ENCODE data around the gene PRAME. TPM values are rescaled to one million over a fixed set of nuclear protein-coding genes. Genes with fewer than 3 reads are reported as not detected.
A peak's percentile ranks its signal among the peaks of the same experiment; 100 is the strongest.
"Not testable (repeated sequence)": the region's sequence is repeated elsewhere in the genome, so short reads cannot be mapped to it uniquely, and the experiment has no call there.

PRAME gene
- total RNA-seq, 1 experiment from 2014 or later, result 11.7 TPM

DNA sequence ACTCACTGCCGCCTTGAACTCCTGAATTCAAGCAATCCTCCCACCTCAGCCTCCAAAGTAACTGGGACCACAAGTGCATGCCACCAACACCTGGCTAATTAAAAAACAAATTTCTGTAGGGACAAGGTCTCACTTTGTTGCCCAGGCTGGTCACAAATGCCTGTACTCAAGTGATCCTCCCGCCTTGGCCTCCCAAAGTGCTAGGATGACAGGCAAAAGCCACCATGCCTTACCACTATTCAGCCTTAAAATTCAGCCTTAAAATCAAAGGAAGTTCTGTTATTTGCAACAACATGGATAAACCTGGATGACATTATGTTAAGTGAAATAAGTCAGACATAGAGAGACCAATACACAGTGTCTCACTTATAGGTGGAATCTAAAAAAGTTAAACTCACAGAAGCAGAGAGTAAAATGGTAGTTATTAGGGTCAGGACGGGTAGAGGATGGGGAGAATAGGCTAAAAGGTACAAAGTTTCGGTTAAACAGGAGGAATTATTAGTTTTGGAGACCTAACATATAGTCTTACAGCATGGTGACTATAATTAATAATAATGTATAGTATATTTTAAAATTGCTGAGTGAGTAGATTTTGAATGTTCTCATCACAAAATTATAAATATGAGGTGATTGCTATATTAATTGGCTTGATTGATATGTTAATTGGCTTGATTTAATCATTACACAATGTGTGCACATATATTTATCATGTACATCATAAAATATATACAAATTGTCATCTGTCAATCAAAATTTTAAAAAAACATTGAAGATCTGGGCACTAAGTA, 32.7 kb downstream of the PRAME start:
- DNase-seq (ENCODE audit: extremely low read depth, low read depth), result no peak

DNA sequence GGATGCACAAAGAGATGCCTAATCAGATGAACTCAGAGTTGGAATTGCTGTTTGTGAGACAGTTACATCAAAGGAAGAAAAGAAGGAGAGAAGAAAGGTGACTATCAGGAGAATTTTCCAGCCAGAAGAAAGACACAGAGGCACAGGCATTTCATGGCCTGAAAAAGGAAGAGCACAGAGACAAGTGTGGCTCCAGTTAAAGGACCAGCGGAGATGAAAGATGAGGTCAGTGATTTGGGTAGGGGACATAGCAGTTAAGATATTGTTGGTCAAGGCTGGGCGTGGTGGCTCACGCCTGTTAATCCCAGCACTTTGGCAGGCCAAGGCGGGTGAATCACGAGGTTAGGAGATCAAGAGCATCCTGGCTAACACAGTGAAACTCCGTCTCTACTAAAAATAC, 35.6 kb downstream of the PRAME start:
- no peak for DNase-seq (ENCODE audit: extremely low read depth, low read depth)

DNA sequence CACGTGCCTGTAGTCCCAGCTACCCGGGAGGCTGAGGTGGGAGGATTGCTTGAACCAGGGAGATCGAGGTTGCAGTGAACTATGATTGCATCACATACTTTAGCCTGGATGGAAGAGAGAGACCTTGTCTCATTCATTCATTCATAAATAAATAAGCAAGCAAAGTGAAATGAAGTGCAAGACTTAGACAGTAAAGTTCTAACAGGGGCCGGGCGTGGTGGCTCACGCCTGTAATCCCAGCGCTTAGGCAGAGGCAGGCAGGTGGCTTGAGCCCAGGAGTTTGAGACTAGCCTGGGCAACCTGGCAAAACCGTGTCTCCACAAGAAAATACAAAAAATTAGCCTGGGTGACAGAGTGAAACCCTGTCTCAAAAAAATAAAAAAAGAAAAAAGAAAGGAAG, 37.4 kb downstream of the PRAME start:
- DNase-seq (ENCODE audit: extremely low read depth, low read depth), result no peak

DNA sequence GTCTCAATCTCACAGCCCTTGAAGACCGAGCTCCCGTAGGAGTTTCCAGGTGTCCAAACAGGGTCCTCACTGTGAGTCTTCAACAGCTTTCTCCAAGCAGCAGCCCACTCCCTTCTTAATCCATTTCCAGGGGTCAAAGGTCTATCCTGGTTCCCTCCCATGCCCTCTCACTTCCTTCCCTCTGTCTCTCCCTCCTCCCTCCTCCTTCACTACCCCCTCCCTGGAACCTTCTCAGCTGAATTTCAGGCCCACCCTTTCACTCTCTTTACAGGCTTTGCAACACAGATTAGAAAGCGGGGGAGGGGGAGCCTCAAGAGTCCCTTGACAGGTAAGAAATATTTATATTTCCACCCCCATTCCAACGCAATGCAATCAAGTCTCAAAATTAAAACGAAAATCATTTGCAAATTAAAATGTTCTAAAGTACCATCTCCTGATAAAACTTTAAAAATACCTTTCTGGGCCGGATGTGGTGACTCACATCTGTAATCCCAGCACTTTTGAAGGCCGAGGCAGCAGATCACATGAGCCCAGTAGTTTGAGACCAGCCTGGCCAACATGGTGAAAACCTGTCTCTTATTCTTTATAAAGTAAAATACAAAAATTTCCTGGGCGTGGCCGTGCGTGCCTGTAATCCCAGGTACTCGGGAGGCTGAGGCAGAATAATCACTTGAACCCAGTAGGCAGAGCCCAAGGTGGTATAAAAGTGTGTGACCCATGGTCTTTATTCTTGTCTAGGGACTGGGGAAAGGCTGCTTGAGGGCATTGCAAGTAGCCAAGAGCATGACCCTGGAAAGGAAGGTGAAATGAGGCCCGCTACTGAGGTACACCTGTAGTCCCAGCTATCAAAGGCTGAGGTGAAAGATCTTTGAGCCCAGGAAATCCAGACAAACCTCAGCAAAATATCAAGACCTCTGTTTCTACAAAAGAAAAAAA, 38.1 kb downstream of the PRAME start:
- no peak for DNase-seq (ENCODE audit: extremely low read depth, low read depth)

DNA sequence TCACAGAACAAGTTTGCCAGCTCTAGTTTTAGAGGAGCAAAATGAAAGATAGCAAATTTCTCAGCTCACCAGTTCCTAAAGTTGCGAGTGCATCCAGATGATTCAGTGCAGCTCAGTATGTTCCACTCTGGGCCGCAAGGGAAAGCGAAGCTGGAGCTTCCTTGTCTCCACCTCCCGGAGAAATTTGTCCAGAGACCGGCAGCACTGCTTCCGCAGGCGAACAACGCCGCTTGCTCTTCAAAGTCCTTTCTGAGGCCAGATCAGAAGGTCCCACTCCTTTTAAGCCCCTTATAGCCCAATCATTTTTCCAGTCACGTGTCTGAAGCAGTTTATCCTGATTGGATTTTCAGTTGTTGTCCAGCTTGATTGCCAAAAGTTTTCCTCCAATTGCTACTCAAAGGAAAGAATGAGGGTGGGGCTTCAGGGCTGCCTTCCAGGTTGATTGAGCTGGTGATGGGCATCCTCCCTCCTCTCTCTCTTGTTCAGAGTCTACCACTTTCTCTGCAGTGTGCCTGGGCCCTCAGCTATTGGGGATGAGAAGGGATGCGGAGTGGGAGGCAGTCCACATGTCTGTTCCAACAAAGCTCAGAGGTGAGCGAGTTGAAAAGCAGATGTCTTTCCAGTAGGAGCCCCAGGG, 38.9 kb downstream of the PRAME start, which contains the start of gene ZNF280A:
Gene ZNF280A (minus strand): TSS at position 251 of the 637 bp plus-strand sequence. CDS start 4,640 bp downstream, outside the sequence.
- DNase-seq (ENCODE audit: extremely low read depth, low read depth), result peak; percentile 43

DNA sequence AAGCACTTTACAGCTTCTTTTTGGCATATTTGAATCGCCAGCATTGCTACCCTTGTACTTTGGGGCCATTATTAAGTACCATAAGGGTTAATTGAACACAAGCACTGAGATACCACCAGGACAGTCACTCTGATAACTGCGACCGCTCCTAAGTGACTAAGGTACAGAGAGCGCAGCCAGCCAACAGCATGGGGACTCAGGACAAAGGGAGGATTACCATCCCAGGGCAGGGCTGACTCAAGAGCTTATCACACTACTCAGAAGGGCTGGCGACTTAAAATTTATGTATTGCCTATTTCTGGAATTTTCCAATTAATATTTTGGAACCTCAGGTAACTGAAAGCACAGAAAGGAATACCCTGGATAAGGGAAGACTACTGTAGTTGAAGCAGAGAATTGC, 39.5 kb downstream of the PRAME start:
- no peak for DNase-seq (ENCODE audit: extremely low read depth, low read depth)

DNA sequence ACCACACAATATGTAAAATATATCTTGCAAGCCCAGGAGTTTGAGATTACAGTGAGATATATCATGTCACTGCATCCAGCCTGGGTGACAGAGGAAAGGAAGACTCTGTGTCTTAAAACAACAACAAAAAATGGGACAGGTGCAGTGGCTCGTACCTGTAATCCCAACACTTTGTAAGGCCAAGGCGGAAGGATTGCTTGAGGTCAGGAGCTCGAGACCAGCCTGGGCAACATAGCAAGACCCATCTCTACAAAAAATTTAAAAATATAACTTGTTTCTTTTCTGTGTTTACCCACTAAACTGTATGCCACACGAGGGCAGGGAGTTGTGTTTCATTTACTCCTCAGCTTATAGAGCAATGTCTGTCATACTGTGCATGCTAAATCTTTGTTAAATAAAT, 42.1 kb downstream of the PRAME start:
- no peak for DNase-seq (ENCODE audit: extremely low read depth, low read depth)

DNA sequence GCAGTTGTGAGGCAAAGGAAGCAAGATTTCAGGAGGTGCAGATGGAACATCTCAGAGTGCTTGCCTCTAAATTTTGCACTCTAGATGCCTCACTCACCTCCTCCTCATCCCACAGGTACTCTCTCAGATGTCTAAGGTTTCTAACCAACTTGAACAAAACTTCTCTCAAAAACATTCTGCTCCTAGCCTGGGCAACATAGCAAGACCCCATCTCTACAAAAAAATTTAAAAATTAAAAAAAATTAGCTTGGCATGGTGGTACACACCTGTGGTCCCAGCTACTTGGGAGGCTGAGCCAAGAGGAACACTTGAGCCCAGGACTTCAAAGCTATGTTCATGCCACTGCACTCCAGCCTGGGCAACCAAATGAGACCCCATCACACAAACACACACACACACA, 43.2 kb downstream of the PRAME start:
- DNase-seq (ENCODE audit: extremely low read depth, low read depth), result no peak

DNA sequence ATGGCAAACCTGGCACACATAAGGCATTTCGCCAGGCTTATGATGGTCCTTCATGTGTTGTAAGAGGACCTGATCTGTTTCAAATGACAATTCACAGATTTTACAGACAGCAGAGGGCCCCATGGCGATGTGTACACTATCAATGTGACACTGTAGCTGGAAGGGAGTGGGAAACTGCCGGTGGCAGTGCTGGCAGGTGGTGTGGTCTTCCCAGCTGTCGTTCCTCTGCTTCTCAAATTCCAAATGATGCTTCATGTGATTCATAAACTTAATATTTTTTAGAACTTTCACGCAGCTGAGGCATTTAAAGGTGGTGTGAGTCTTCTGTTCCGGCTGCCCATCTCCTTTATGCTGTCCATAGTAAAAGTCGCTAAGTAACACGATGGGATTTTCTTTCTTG, 44.6 kb downstream of the PRAME start:
- not testable (repeated sequence) for DNase-seq (ENCODE audit: extremely low read depth, low read depth)

DNA sequence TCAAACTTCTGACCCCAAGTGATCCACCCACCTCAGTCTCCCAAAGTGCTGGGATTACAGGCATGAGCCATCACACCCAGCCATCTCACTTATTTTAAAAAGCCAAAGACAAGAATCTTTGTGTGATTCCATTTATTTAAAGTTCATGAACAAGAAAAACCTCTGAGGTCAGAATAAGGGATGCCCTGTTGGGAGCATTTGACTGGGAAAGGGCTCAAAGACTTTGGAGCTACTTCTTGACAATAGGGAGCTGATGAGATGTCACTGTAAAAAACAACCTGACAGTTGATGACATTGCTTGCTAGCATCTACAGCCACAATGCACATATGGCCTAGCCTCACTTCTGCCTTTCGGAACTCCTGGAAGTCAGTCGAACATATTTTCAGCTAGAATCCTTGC, 45.4 kb downstream of the PRAME start:
- DNase-seq (ENCODE audit: extremely low read depth, low read depth), result no peak

DNA sequence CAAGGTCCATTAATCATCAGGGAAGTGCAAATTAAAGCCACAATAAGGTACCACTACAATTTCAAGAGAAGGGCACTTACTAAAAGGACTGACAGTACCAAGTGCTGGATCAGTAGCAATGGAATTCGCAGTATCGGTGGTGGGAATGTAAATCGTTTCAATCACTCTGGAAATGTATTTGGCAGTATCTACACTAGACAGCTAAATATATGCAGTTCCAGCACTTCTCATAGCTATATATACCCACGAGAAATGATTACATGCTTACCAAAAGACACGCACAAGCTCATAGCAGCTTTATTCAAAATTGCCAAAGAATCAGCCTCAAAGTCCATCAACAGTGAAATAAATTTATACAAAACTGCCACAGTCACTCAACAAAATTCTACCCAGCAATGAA, 46.1 kb downstream of the PRAME start:
- DNase-seq (ENCODE audit: extremely low read depth, low read depth), result no peak

DNA sequence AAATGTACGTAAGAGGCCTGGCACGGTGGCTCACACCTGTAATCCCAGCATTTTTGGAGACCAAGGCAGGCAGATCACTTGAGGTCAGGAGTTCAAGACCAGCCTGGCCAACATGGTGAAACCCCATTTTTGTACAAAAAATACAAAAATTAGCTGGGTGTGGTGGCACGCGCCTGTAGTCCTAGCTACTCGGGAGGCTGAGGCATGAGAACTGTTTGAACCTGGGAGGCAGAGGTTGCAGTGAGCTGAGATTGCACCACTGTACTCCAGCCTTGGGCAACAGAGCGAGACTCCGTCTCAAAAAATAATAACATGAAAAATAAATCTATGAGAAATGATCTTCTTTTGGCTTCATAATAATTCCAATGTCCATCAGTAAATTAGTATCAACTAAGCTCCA, 48.2 kb downstream of the PRAME start:
- not testable (repeated sequence) for DNase-seq (ENCODE audit: extremely low read depth, low read depth)

DNA sequence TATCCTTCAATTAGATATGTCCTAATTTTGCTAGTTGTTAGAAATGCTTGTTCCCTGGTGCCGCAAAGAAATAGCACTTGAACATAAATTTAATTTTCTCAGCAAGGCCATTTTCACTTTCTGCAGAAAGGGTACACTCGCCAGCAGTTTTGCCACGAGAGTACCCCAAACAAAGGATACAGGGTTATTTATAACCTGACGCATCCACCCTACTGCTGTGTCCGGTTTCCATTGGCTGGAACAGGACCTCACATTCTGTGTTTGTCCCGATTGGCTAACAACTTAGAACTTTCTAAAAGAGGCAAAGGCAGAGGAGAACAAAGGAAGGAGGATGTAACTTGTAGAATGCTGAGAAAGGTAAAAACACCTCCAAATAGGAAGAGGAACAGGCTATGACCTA, 49.2 kb downstream of the PRAME start:
- DNase-seq (ENCODE audit: extremely low read depth, low read depth), result not testable (repeated sequence)

DNA sequence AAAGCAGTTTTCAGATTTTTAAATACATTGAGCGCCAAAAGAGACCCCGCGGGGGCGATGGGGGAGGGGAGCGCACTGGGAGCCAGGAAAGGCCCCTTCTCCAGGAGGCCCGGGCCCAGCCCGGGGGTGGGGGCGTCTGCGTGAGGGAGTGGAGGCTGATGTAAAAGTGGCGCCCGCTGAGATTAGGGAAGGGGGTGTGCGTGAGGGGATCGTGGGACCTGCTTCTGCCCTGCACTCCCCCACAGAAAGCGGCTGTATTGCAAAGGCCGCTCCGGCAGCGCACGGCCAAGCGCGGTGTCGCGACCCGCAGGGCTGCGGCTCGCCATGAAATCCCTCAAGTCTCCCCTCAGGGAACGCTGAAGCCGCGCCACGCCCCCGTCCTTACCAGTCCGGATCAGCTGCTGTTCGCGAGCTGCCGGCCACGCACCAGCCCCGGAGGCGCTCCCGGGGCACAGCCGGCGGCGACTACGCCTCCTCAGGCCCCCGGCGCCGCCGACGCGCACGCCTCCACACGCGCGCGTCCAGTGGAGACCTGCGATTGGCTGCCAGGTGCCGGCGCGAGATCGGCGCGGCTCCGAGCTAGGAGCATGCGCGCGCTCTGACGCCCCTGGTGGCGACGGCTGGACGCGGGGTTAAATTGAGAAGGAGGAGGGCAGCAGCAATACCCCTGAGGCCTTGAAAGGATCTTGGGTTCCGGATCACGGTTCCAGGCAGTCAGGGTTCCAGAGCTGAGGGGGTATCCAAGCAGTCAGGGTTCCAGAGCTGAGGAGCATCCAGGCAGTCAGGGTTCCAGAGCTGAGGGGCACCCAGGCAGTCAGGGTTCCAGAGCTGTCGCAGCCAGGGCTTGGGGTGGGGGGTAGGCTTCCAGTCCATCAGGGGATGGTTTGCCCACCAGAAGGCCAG, 50.5 kb downstream of the PRAME start, which contains the start of gene ZNF280B:
Gene ZNF280B (minus strand): TSS at position 469 of the 903 bp plus-strand sequence. CDS start 19,344 bp downstream, outside the sequence.
- DNase-seq (ENCODE audit: extremely low read depth, low read depth), result peak; percentile 73

DNA sequence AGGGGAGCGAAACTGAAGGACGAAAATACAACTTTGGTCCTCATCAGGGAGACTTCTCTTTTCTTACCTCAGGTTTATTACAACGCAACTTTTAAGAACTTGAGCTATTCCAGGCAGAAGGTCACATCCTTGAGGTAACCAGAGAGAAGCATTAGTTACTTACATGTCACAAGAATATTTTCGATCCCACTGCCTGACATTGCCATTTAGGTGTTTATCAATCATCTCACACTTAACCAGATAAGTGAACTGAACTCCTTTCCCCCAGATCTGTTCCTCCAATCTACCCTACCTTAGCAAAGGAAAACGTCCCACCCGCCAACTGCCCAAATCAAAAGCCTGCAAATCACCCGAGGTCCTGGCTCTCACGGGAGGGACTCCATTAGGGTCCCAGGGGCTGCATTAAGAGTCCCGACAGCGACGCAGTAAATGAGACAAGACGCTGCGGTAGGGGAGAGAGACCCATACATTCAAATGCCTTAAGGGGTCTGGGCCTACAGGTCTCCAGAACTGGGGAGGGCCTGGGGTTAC, 51.3 kb downstream of the PRAME start:
- DNase-seq (ENCODE audit: extremely low read depth, low read depth), result no peak

DNA sequence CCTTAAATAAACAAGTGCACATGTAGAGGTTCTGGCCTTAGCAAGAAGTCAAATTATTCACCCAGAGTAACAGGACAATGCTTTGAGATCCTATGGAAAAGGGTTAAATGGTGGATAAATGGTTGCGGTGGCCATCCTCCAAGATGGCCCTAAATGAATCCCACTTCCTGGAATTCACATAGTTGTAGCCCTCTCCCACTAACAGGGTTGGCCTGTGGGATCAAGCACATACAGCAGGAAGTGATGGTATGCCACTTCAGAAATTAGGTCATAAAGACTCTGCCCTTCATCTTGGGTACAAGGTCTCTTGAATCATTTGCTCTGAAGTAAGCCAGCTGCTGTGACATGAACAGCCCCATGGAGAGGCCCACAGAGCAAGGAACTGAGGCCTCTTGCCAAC, 52.3 kb downstream of the PRAME start:
- DNase-seq (ENCODE audit: extremely low read depth, low read depth), result no peak

DNA sequence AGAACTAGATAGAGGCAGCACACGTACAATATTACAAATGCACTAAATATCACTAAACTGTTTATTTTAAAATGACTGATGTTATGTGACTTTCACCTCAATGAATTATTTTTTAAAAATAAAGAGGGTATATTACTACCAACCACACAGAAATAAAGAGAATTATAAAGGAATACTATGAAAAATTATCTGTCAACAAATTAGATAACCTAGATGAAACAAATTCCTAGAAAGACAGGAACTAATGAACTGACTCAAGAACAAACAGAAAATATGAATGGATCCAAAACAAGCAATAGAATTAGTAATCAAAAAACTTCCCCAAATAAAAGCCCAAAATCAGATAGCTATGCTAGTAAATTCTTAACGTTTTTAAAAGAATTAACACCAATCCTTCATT, 60.8 kb downstream of the PRAME start:
- no peak for DNase-seq (ENCODE audit: extremely low read depth, low read depth)
